Lower leg skin (tissue), 3 donors: ENCODE data around the gene APOC3.

Experiments
- CTCF ChIP-seq, 3 donors: fragments of 450-650 bp; IDR thresholded peaks; one replicate each; pipeline ENCODE4 v1.5.1; 2016; ENCODE audit warnings: antibody characterized with exemption in 3 of 3, mild to moderate bottlenecking in 3 of 3, moderate library complexity in 2 of 3
- POLR2A ChIP-seq, 2 donors: fragments of 450-650 bp; IDR thresholded peaks; one replicate each; pipeline ENCODE4 v1.6.1; 2016 to 2017; ENCODE audit warnings: antibody characterized with exemption in 2 of 2, mild to moderate bottlenecking in 1 of 2, moderate library complexity in 1 of 2

DNA sequence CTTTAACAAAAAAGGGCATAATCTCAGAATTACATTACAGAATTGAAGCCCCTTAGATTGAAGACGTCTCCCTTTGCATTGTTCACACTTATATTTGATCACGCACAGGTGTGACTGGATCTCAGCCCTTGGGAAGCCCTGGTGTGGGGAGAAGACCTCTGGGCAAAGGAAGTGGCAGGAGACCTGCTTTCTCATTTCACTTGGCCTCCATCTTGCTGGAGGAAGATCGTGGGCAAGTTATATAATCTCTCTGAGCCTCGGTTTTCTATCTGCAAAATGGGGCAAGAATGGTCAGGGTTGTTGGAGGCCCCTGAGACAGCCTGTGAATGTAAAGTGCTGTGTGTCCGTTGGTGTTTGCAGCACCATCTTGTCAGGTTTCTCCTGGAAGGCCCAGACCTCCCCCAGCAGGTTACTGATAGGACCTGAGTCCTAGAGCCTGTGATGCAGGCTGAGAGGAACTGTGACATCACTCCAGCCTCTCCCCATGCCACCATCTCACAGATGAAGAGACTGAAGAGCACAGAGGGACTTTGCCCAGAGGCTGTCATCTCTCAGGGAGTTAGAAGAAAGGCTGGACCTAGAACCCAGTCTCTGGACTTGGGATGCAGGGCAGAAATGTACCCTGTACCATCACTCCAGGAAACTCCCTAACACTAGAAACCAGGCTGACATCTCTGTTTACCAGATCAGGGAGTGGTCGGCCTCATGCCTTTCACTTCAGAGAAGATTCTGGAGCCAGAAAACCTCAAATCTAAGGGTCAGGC, 8.8 kb downstream of the APOC3 start:
- TF ChIP-seq POLR2A (IDR thresholded peaks at IDR 0.05): no peak
- TF ChIP-seq CTCF (IDR thresholded peaks at IDR 0.05): no peak
